CD14-positive monocyte (primary cell): ENCODE data around the gene ECSCR. TPM values are rescaled to one million over a fixed set of nuclear protein-coding genes. Genes with fewer than 3 reads are reported as not detected.

Source experiments
- DNase-seq, 3 donors: peaks; one replicate each; pipeline ENCODE4 v3.0.0-alpha.2; 2011 to 2022
- H2AFZ ChIP-seq: 2 replicates; pipeline ENCODE4 v1.6.0; 2012; ENCODE audit warnings: mild to moderate bottlenecking, low read depth, low read length, inconsistent platforms; ENCODE audit not compliant: insufficient read depth, poor library complexity, severe bottlenecking
- H3K27ac ChIP-seq, 2 donors: 1 replicate in 1 of 2; 2 replicates in 1 of 2; pipeline ENCODE4 v1.5.1; 2012 to 2013; ENCODE audit warnings: low read length in 2 of 2, control low read depth in 1 of 2, inconsistent platforms in 1 of 2, low read depth in 1 of 2, mild to moderate bottlenecking in 1 of 2
- H3K27me3 ChIP-seq, 2 donors: one replicate each; pipeline versions ENCODE4 v1.6.0 to v1.6.1; 2011 to 2013; ENCODE audit warnings: low read length in 2 of 2; ENCODE audit not compliant: control insufficient read depth in 2 of 2, insufficient read depth in 2 of 2
- H3K36me3 ChIP-seq, 2 donors: replicated peaks in 1 of 2; 1 replicate in 1 of 2; 2 replicates in 1 of 2; pipeline versions ENCODE4 v1.5.1 to v1.6.1; 2012 to 2013; ENCODE audit warnings: low read length in 2 of 2, control low read depth in 1 of 2, inconsistent platforms in 1 of 2, mild to moderate bottlenecking in 1 of 2; ENCODE audit not compliant: insufficient read depth in 2 of 2, control insufficient read depth in 1 of 2
- H3K4me1 ChIP-seq, 2 donors: 1 replicate in 1 of 2; 2 replicates in 1 of 2; pipeline versions ENCODE4 v1.5.1 to v1.6.1; 2012 to 2013; ENCODE audit warnings: low read length in 2 of 2, control low read depth in 1 of 2, inconsistent platforms in 1 of 2, mild to moderate bottlenecking in 1 of 2, moderate library complexity in 1 of 2; ENCODE audit not compliant: insufficient read depth in 2 of 2, control insufficient read depth in 1 of 2
- H3K4me2 ChIP-seq: replicated peaks from 2 replicates; pipeline ENCODE3; 2012; ENCODE audit warnings: low read length, moderate library complexity, mild to moderate bottlenecking; ENCODE audit not compliant: poor library complexity, severe bottlenecking; ENCODE audit errors: extremely low read depth
- H3K4me3 ChIP-seq, 3 experiments: fragments of 200-600 bp in 1 of 3; sonication (generic) in 1 of 3; replicated peaks in 1 of 3; 1 replicate in 2 of 3; 2 replicates in 1 of 3; pipeline ENCODE4 v1.5.1; 2011 to 2013; ENCODE audit warnings: low read length in 3 of 3, mild to moderate bottlenecking in 3 of 3, control low read depth in 2 of 3, low read depth in 2 of 3, inconsistent platforms in 1 of 3, moderate library complexity in 1 of 3
- H3K79me2 ChIP-seq: 2 replicates; pipeline ENCODE4 v1.6.0; 2012; ENCODE audit warnings: mild to moderate bottlenecking, control low read depth, inconsistent platforms, low read length, moderate library complexity; ENCODE audit not compliant: insufficient read depth
- H3K9ac ChIP-seq: 2 replicates; pipeline ENCODE4 v1.6.0; 2017; ENCODE audit warnings: low read length, mild to moderate bottlenecking; ENCODE audit not compliant: insufficient read depth, poor library complexity, severe bottlenecking
- H3K9me3 ChIP-seq, 2 donors: replicated peaks in 1 of 2; 1 replicate in 1 of 2; 2 replicates in 1 of 2; pipeline versions ENCODE4 v1.5.1 to v1.6.1; 2012 to 2013; ENCODE audit warnings: low read length in 2 of 2, control low read depth in 1 of 2; ENCODE audit not compliant: control insufficient read depth in 1 of 2, insufficient read depth in 1 of 2
- H4K20me1 ChIP-seq: 2 replicates; pipeline ENCODE4 v1.6.0; 2012; ENCODE audit warnings: mild to moderate bottlenecking, low read length, control low read depth, moderate library complexity; ENCODE audit not compliant: insufficient read depth
- H3K27ac Mint-ChIP-seq, 7 donors: one replicate each; pipeline ENCODE4 v1.8.0; 2020; ENCODE audit warnings: mild to moderate bottlenecking in 7 of 7, mixed read lengths in 7 of 7, moderate library complexity in 6 of 7, inconsistent platforms in 2 of 7
- H3K27me3 Mint-ChIP-seq, 3 donors: one replicate each; pipeline ENCODE4 v1.8.0; 2021 to 2022; ENCODE audit warnings: low read depth in 3 of 3, mild to moderate bottlenecking in 3 of 3, mixed read lengths in 3 of 3, moderate library complexity in 3 of 3, inconsistent platforms in 1 of 3
- H3K36me3 Mint-ChIP-seq, 2 donors: one replicate each; pipeline ENCODE4 v1.8.0; 2020; ENCODE audit warnings: mixed read lengths in 2 of 2, inconsistent platforms in 1 of 2, mild to moderate bottlenecking in 1 of 2
- H3K4me1 Mint-ChIP-seq: one replicate; pipeline ENCODE4 v1.8.0; 2020; ENCODE audit warnings: mild to moderate bottlenecking, mixed read lengths
- H3K4me3 Mint-ChIP-seq, 2 donors: one replicate each; pipeline ENCODE4 v1.8.0; 2020; ENCODE audit warnings: mild to moderate bottlenecking in 2 of 2, mixed read lengths in 2 of 2, moderate library complexity in 1 of 2
- H3K9me3 Mint-ChIP-seq, 7 donors: one replicate each; pipeline ENCODE4 v1.8.0; 2020 to 2022; ENCODE audit warnings: mixed read lengths in 7 of 7, mild to moderate bottlenecking in 6 of 7, moderate library complexity in 6 of 7, inconsistent platforms in 2 of 7
- CTCF ChIP-seq: fragments of 200-600 bp; IDR thresholded peaks from one replicate; pipeline ENCODE4 v1.8.0; 2022; ENCODE audit warnings: antibody characterized with exemption, mild to moderate bottlenecking
- WGBS: methylation state at CpG from one replicate; pipeline ENCODE4 v1.1.5; 2013; ENCODE audit warnings: missing lambda C conversion rate; ENCODE audit not compliant: insufficient coverage; 5-methylcytosine and 5-hydroxymethylcytosine counted together
- intact Hi-C, 2 donors: fragments of 100-400 bp; cut with micrococcal nuclease; formaldehyde crosslinking; loops; one replicate each; pipeline versions ENCODE4 v1.15.0 to v1.15.1; 2023
- polyA plus RNA-seq, 3 donors: library from polyadenylated mRNA; depleted of rRNA in 1 of 3; unstranded in 2 of 3; stranded (reverse) in 1 of 3; fragments of 300-500 nt in 2 of 3; fragments of >200 nt in 1 of 3; fragmentation: Illumina TruSeq in 2 of 3; gene quantifications; 1 replicate in 2 of 3; 2 replicates in 1 of 3; pipeline ENCODE4 v1.2.3, GENCODE V29; 2012 to 2021

The ECSCR gene
- polyA plus RNA-seq, 3 donors = not detected

- Histone ChIP-seq H3K79me2 (no peaks in the 10 kb centered on the region), H3K27me3 (no peaks in the 10 kb centered on the region), H3K27ac (no peak overlapping the region), H3K4me2 (no peak overlapping the region), H3K4me3 (no peak overlapping the region), H3K9ac (no peak overlapping the region), H4K20me1 (no peaks in the 10 kb centered on the region), H3K9me3 (no peaks in the 10 kb centered on the region), H2AFZ (no peak overlapping the region), H3K4me1 (no peaks in the 10 kb centered on the region), H3K36me3 (no peaks in the 10 kb centered on the region)
- DNase-seq = no peak
- intact Hi-C loops = no loop called here
- WGBS = 96% methylated on average over 5 of the region's 6 CpGs
- Mint-ChIP-seq H3K27me3 (no peaks in the 10 kb centered on the region), H3K4me1 (no peaks in the 10 kb centered on the region), H3K27ac (no peak overlapping the region), H3K36me3 (no peaks in the 10 kb centered on the region), H3K4me3 (no peak overlapping the region), H3K9me3 (no peaks in the 10 kb centered on the region)
- no peak for TF ChIP-seq CTCF
Observed at GRCh38 chr5:139413153-139413552, 49.4 kb downstream of the ECSCR start.

- Histone ChIP-seq H3K36me3 (no peaks in the 10 kb centered on the region), H3K4me3 (no peak overlapping the region), H3K9me3 (no peaks in the 10 kb centered on the region), H3K4me1 (no peaks in the 10 kb centered on the region), H4K20me1 (no peaks in the 10 kb centered on the region), H3K27ac (no peak overlapping the region), H3K4me2 (no peak overlapping the region), H2AFZ (no peak overlapping the region), H3K9ac (no peak overlapping the region), H3K27me3 (no peaks in the 10 kb centered on the region), H3K79me2 (no peaks in the 10 kb centered on the region)
- Mint-ChIP-seq H3K9me3 (no peaks in the 10 kb centered on the region), H3K4me1 (peaks cover 5% of the 10 kb centered on the region), H3K36me3 (no peaks in the 10 kb centered on the region), H3K4me3 (no peak overlapping the region), H3K27ac (no peak overlapping the region), H3K27me3 (peaks cover 0 to 2% (median 0%) of the 10 kb centered on the region in 3 donors)
- WGBS = 100% methylated on average over 4 of the region's 17 CpGs
- TF ChIP-seq CTCF = no peak
- intact Hi-C loops = no loop called here
- DNase-seq = no peak
Observed at GRCh38 chr5:139410993-139411828, 51.3 kb downstream of the ECSCR start.
